ENCODE measurements around the gene GALNT17.
A peak's percentile ranks its signal among the peaks of the same experiment; 100 is the strongest.

The GALNT17 gene

DNA sequence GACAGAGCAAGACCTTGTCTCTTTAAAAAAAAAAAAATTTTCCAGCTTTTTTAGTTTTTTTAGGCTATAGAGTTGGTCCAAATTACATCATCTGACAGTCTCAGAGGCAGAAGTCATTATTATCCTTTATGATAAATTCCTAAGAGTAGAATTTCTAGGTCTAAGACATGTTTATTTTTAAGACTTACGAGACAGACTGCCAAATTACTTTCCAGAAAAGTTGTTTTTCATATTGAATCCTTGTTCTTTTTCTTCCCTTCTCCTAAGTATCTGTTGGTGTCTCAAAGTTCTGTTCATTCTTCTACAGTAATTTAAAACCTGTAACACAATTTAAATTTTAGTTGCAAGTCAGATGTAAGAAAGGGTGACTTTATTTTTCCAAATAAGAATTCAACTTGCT is 421.4 kb downstream of the GALNT17 start:
- Histone ChIP-seq H3K4me3 (no peak overlapping the region), H3K36me3 (ENCODE audit: insufficient read depth, low read length) (no peaks in the 10 kb centered on the region), H3K9me3 (ENCODE audit: low read depth, low read length) (peaks cover 6% of the 10 kb centered on the region; the same call in 1 of the 2 replicates), H3K9ac (ENCODE audit: insufficient read length) (no peak overlapping the region), H3K27ac (no peak overlapping the region)
- DNase-seq (ENCODE audit: low read depth, low spot score), result no peak
- TF ChIP-seq FOXP2 (optimal IDR thresholded peaks at IDR 0.05; ENCODE audit: control extremely low read depth, extremely low read length, insufficient read depth) (no peak), POLR2AphosphoS5 (IDR thresholded peaks at IDR 0.05; ENCODE audit: borderline replicate concordance, low read depth, low read length) (no peak), EZH2 (IDR thresholded peaks at IDR 0.05) (no peak)

DNA sequence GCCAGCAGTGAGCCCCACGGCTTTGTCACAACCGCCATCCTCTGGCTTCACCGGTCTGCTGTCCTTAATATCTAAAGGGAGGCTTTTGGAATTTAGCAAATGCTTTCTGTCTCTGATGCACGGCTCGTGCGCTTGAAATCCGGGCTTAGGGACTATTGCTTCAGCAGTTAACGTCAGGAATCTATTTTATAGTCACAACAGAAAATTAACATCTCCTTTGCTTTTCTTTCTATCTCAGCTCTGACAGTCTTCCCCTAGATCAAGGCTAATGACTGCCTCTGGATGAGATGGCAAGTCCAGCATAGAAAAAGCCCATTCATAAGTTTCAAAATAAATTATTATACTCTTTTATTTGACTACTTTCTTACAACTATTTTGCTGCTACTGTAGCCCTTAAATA is 423.8 kb downstream of the GALNT17 start:
- Histone ChIP-seq H3K36me3 (ENCODE audit: insufficient read depth, low read length) (no peaks in the 10 kb centered on the region), H3K27ac (no peak overlapping the region), H3K9me3 (ENCODE audit: low read depth, low read length) (peaks cover 6% of the 10 kb centered on the region; the same call in 1 of the 2 replicates), H3K9ac (ENCODE audit: insufficient read length) (no peak overlapping the region), H3K4me3 (no peak overlapping the region)
- no peak for TF ChIP-seq FOXP2 (optimal IDR thresholded peaks at IDR 0.05; ENCODE audit: control extremely low read depth, extremely low read length, insufficient read depth)
- no peak for DNase-seq (ENCODE audit: low read depth, low spot score)

DNA sequence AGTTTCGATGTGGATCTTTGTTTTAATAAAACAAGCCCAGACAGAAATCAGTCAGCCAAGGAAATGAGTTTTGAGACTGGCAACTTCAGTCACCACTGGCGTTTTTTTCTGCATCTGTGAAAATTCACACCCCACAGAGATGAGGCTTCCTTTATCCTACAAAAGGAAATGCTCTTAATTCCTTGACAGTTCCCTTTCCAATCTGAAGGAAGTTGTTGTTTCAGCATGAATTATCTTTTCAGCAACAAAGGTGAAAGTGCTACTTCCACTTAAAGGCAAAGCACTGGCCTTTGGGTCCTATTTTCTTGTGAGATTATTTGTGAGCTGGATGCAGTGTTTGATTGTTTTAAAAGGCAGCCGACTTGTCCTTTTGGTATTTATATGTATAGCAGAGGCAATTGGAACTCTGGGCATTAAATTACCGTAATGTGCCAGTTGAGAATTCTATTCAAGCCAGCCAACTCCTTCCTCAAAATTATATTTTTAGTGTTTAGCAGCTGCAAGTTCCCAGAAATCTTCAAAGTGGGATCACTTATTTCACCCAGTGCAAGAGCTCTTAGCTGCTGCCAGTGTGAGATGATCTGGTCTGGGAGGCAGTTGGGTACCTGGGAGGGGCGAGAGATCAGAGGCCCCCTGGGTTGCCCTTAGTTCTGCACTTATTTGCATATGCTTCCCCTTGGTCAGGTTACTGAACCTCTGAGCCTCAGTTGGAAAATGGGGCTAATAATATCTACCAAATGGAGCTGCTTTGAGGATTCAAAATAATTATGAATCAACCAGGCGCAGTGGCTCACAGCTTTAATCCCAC is 427.1 kb downstream of the GALNT17 start:
- H3K9ac ChIP-seq (ENCODE audit: insufficient read length), result peak overlapping the region; percentile 25
- no peaks in the 10 kb centered on the region for H3K36me3 ChIP-seq (ENCODE audit: insufficient read depth, low read length)
- H3K27ac ChIP-seq, result peak overlapping the region; percentile 37; the same call in 1 of the 2 replicates
- TF ChIP-seq EZH2 (IDR thresholded peaks at IDR 0.05) (no peak), POLR2AphosphoS5 (IDR thresholded peaks at IDR 0.05; ENCODE audit: borderline replicate concordance, low read depth, low read length) (no peak), FOXP2 (optimal IDR thresholded peaks at IDR 0.05; ENCODE audit: control extremely low read depth, extremely low read length, insufficient read depth) (no peak)
- H3K9me3 ChIP-seq (ENCODE audit: low read depth, low read length), result no peaks in the 10 kb centered on the region
- no peak for DNase-seq (ENCODE audit: low read depth, low spot score)
- H3K4me3 ChIP-seq, result peak overlapping the region; percentile 8; the same call in 1 of the 2 replicates

DNA sequence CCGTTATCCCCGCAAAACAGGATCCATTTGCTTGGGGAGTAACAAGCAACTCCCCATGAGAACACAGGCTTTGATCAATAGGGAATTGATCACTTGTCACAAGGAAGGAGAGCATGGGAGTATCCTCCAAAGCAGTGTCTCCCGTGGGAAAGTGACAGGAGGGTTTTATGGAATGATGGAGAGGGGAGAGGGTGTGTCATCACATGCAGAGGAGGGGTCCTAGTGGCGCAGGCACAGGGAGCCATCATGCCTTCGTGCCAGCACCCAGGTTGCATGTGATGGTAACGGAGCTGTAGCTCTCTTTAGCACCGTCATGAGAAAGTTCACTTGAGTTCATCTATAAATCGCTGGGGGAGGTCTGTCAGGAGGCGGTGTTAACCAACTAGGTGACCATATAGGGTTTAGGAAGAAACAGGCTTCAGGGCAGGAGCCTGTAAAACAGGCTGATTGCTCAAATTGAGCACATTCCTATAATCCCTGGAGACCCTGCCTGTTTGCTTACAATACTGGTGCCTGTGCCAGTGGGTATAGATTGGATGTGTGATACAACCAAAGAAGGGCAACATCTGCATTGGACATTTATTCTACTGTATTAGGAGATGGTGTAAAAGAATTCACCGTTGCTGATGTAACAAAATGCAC is 428.5 kb downstream of the GALNT17 start:
- DNase-seq (ENCODE audit: low read depth, low spot score), result no peak
- H3K27ac ChIP-seq, result no peak overlapping the region
- no peaks in the 10 kb centered on the region for H3K9me3 ChIP-seq (ENCODE audit: low read depth, low read length)
- H3K9ac ChIP-seq (ENCODE audit: insufficient read length), result no peak overlapping the region
- H3K36me3 ChIP-seq (ENCODE audit: insufficient read depth, low read length), result no peaks in the 10 kb centered on the region
- H3K4me3 ChIP-seq, result no peak overlapping the region
- TF ChIP-seq FOXP2 (optimal IDR thresholded peaks at IDR 0.05; ENCODE audit: control extremely low read depth, extremely low read length, insufficient read depth) (no peak), POLR2AphosphoS5 (IDR thresholded peaks at IDR 0.05; ENCODE audit: borderline replicate concordance, low read depth, low read length) (no peak), EZH2 (IDR thresholded peaks at IDR 0.05) (no peak)

DNA sequence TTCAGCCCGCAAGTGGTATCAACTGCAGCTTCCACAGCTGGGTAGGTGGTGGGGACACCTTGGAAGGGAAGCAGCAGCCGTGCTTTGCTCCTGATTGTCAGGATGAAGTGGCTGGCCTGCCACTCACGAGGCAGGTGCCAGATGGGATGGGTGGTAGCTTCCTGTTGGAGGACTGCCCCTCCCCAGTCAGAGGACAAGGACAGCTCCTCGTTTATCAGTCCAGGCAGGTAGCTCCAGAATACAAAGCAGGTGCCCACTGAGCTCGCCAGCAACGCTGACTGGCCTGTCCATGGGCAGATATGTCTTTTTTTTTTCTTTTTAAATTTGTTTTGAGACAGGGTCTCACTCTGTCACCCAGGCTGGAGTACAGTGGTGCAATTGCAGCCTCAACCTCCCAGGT is 431.3 kb downstream of the GALNT17 start:
- Histone ChIP-seq H3K9ac (ENCODE audit: insufficient read length) (no peak overlapping the region), H3K36me3 (ENCODE audit: insufficient read depth, low read length) (no peaks in the 10 kb centered on the region), H3K4me3 (no peak overlapping the region), H3K27ac (no peak overlapping the region), H3K9me3 (ENCODE audit: low read depth, low read length) (no peaks in the 10 kb centered on the region)
- TF ChIP-seq FOXP2 (optimal IDR thresholded peaks at IDR 0.05; ENCODE audit: control extremely low read depth, extremely low read length, insufficient read depth) (no peak), EZH2 (IDR thresholded peaks at IDR 0.05) (no peak), POLR2AphosphoS5 (IDR thresholded peaks at IDR 0.05; ENCODE audit: borderline replicate concordance, low read depth, low read length) (no peak)
- DNase-seq (ENCODE audit: low read depth, low spot score), result no peak

DNA sequence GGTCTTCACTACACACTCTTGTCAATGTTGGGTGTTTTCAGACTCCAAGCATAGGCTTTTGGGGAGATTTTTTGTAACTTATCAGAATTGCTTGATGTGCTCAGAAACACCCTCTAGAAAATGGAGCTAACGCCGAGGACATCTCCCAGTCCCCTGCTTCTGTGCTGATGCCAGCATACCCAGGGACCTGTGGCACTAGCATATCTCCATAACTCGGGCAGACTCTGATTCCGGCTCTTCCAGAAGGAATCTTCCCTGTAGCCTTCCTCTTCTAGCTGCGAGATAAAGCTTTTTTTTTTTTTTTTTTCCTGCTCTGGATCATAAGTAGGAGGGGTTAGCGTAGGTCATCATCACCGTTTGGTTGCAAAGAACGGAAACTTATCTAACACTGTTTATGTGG is 434.4 kb downstream of the GALNT17 start:
- no peaks in the 10 kb centered on the region for H3K9me3 ChIP-seq (ENCODE audit: low read depth, low read length)
- TF ChIP-seq FOXP2 (optimal IDR thresholded peaks at IDR 0.05; ENCODE audit: control extremely low read depth, extremely low read length, insufficient read depth) (no peak), POLR2AphosphoS5 (IDR thresholded peaks at IDR 0.05; ENCODE audit: borderline replicate concordance, low read depth, low read length) (no peak), EZH2 (IDR thresholded peaks at IDR 0.05) (no peak)
- no peak overlapping the region for H3K4me3 ChIP-seq
- no peak overlapping the region for H3K9ac ChIP-seq (ENCODE audit: insufficient read length)
- no peaks in the 10 kb centered on the region; the same call in 1 of the 2 replicates for H3K36me3 ChIP-seq (ENCODE audit: insufficient read depth, low read length)
- H3K27ac ChIP-seq, result no peak overlapping the region
- DNase-seq (ENCODE audit: low read depth, low spot score), result no peak

DNA sequence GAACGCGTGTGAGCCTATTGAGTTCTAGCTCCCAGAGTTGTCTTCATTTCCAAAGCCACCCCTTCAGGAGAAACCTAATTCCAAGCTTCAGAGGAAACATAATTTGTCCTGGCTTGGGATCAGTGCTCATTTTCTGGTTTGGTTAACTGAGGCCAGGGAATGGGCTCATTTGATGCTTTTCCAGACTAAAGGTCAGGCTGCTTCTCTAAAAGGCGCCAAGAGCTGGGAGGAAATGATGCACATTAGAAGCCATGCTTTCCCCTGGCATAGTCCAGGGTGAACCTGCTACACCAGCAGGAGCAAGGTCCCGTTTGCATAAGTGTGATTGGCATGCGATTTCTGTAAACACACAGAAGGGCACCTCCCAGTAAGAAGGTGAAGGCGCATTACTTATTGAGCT is 435.0 kb downstream of the GALNT17 start:
- TF ChIP-seq POLR2AphosphoS5 (IDR thresholded peaks at IDR 0.05; ENCODE audit: borderline replicate concordance, low read depth, low read length) (no peak), EZH2 (IDR thresholded peaks at IDR 0.05) (no peak), FOXP2 (optimal IDR thresholded peaks at IDR 0.05; ENCODE audit: control extremely low read depth, extremely low read length, insufficient read depth) (no peak)
- Histone ChIP-seq H3K9ac (ENCODE audit: insufficient read length) (no peak overlapping the region), H3K27ac (no peak overlapping the region), H3K36me3 (ENCODE audit: insufficient read depth, low read length) (no peaks in the 10 kb centered on the region; the same call in 1 of the 2 replicates), H3K4me3 (no peak overlapping the region), H3K9me3 (ENCODE audit: low read depth, low read length) (no peaks in the 10 kb centered on the region)
- DNase-seq (ENCODE audit: low read depth, low spot score), result no peak

DNA sequence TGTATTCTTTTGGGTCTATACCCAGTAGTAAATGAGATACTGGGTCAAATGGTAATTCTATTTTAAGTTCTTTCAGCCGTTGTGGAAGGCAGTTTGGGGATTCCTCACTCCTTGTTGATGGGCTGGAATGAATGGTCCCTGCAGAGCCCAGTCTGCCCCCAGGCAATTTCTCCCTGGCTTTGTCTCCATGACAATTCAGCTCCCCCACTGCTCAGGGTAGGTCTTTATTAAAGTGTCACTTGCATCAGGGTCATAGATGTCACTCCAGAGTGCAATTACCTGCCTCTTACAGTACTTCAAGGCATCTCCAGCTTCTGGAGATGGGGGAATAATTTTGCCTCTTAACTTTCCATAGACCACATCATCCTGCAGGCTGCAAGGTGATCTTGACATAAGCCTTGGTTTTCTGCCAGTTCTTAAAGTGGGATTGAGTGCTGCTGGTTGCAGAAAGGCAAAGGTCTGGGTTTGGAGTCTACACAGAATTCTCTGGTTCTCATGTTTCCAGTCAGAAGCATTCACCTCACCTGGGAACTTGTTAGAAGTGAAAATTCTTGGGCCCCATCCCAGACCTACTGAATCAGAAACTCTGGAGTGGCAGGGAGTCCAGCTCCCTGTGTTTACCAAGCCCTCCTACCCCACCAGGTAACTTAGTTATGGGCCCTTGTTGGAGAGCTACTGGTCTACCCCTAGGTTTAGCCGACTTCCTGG is 442.4 kb downstream of the GALNT17 start:
- no peak for TF ChIP-seq EZH2 (IDR thresholded peaks at IDR 0.05)
- no peak for TF ChIP-seq FOXP2 (optimal IDR thresholded peaks at IDR 0.05; ENCODE audit: control extremely low read depth, extremely low read length, insufficient read depth)
- no peak for TF ChIP-seq POLR2AphosphoS5 (IDR thresholded peaks at IDR 0.05; ENCODE audit: borderline replicate concordance, low read depth, low read length)
- DNase-seq (ENCODE audit: low read depth, low spot score), result no peak
- no peak overlapping the region for H3K27ac ChIP-seq

More for the DNA sequence above, 442.4 kb downstream of the GALNT17 start:
- H3K4me3 ChIP-seq, result no peak overlapping the region
- H3K9ac ChIP-seq (ENCODE audit: insufficient read length), result no peak overlapping the region
- H3K9me3 ChIP-seq (ENCODE audit: low read depth, low read length), result no peaks in the 10 kb centered on the region
- H3K36me3 ChIP-seq (ENCODE audit: insufficient read depth, low read length), result peaks cover 13% of the 10 kb centered on the region; the same call in 1 of the 2 replicates
